Nephron (organoid): Measurements from ENCODE around the gene LLGL2.

Experiments used
- H3K27ac Mint-ChIP-seq, 3 experiments: 2 replicates each; pipeline ENCODE4 v1.8.0; 2020; ENCODE audit warnings: mixed read lengths in 3 of 3, mild to moderate bottlenecking in 2 of 3, moderate library complexity in 1 of 3
- H3K27me3 Mint-ChIP-seq: 2 replicates; pipeline ENCODE4 v1.8.0; 2021; ENCODE audit warnings: low read depth, mild to moderate bottlenecking, moderate library complexity, mixed read lengths
- H3K36me3 Mint-ChIP-seq: 2 replicates; pipeline ENCODE4 v1.8.0; 2020; ENCODE audit warnings: low read depth, mixed read lengths
- H3K4me1 Mint-ChIP-seq: 2 replicates; pipeline ENCODE4 v1.8.0; 2020; ENCODE audit warnings: mixed read lengths
- H3K4me3 Mint-ChIP-seq, 3 experiments: 2 replicates each; pipeline ENCODE4 v1.8.0; 2020; ENCODE audit warnings: mild to moderate bottlenecking in 3 of 3, mixed read lengths in 3 of 3, moderate library complexity in 2 of 3
- H3K9me3 Mint-ChIP-seq: 2 replicates; pipeline ENCODE4 v1.8.0; 2020; ENCODE audit warnings: mixed read lengths
- CTCF ChIP-seq, 3 experiments: fragments of 200-600 bp; sonication (generic); IDR thresholded peaks; one replicate each; pipeline ENCODE4 v1.5.0; 2021; ENCODE audit warnings: antibody characterized with exemption in 3 of 3; ENCODE audit not compliant: unreplicated experiment in 3 of 3

Gene LLGL2

DNA sequence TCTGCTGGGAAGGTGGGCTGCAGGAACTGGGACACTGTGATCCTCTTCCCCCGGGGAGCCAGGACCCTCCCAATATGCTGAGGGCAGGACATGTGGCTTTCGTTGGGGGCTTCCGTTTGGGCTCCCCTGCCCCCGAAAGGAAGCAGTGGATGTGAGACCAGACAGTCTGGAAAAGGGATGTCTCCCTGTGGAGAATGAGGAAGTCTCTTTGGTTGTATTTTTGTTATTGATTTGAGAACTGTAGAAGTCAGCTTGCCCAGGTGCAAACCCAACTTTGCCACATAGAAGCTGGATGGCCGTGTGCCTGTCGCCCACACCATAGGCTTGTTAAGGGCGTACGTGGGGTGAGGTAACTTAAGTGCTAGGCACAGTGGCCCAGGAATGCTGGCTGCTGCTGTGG lies 18.8 kb downstream of the LLGL2 start:
- no peaks in the 10 kb centered on the region for H3K36me3 Mint-ChIP-seq
- H3K9me3 Mint-ChIP-seq: no peaks in the 10 kb centered on the region
- H3K27me3 Mint-ChIP-seq: no peaks in the 10 kb centered on the region
- H3K27ac Mint-ChIP-seq: peak overlapping the region in 2 of 3 experiments; percentile 17 to 74
- peak overlapping the region in 1 of 3 experiments; percentile 31 for H3K4me3 Mint-ChIP-seq
- peaks cover 10% of the 10 kb centered on the region for H3K4me1 Mint-ChIP-seq
- no peak for TF ChIP-seq CTCF (IDR thresholded peaks at IDR 0.05; ENCODE audit: unreplicated experiment in 3 of 3)

GRCh38 chr17:75546181-75546580 lies 20.7 kb downstream of the LLGL2 start:
- no peaks in the 10 kb centered on the region for H3K27me3 Mint-ChIP-seq
- H3K27ac Mint-ChIP-seq: peak overlapping the region in 1 of 3 experiments; percentile 28
- peaks cover 9% of the 10 kb centered on the region for H3K4me1 Mint-ChIP-seq
- H3K4me3 Mint-ChIP-seq: no peak overlapping the region
- TF ChIP-seq CTCF (IDR thresholded peaks at IDR 0.05; ENCODE audit: unreplicated experiment in 3 of 3): no peak
- no peaks in the 10 kb centered on the region for H3K9me3 Mint-ChIP-seq
- no peaks in the 10 kb centered on the region for H3K36me3 Mint-ChIP-seq

- H3K4me1 Mint-ChIP-seq: peaks cover 7% of the 10 kb centered on the region
- no peak for TF ChIP-seq CTCF (IDR thresholded peaks at IDR 0.05; ENCODE audit: unreplicated experiment in 3 of 3)
- H3K36me3 Mint-ChIP-seq: no peaks in the 10 kb centered on the region
- H3K27me3 Mint-ChIP-seq: no peaks in the 10 kb centered on the region
- H3K9me3 Mint-ChIP-seq: no peaks in the 10 kb centered on the region
- H3K27ac Mint-ChIP-seq: no peak overlapping the region
- no peak overlapping the region for H3K4me3 Mint-ChIP-seq
Observed at GRCh38 chr17:75547091-75547490, 21.6 kb downstream of the LLGL2 start.

DNA sequence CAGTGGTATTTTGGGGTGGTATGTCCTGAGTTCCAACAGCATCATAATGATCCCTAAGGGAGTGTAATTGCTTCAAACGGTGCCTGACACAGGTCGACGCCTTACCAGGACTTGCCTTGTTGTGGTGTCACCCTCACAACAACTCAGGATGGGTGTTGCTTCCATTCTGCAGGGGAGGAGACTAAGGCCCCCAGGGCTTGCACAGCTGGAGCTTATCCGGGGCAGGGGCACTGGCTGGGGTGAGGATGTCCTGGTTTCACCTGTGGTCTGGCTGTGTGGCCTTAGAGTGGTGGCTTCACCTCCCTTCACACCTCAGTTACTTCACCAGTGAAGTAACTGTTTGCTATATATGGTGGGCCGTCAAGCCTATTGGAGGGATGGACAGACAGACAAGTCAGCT lies 23.3 kb downstream of the LLGL2 start:
- Mint-ChIP-seq H3K9me3 (no peaks in the 10 kb centered on the region), H3K4me3 (no peak overlapping the region), H3K4me1 (peaks cover 20% of the 10 kb centered on the region), H3K27me3 (no peaks in the 10 kb centered on the region), H3K27ac (peak overlapping the region in 1 of 3 experiments; percentile 95), H3K36me3 (no peaks in the 10 kb centered on the region)
- TF ChIP-seq CTCF (IDR thresholded peaks at IDR 0.05; ENCODE audit: unreplicated experiment in 3 of 3): no peak

- H3K27ac Mint-ChIP-seq: peak overlapping the region; percentile 31 to 95 (median 74)
- no peaks in the 10 kb centered on the region for H3K9me3 Mint-ChIP-seq
- TF ChIP-seq CTCF (IDR thresholded peaks at IDR 0.05; ENCODE audit: unreplicated experiment in 3 of 3): no peak
- peaks cover 20% of the 10 kb centered on the region for H3K4me1 Mint-ChIP-seq
- H3K36me3 Mint-ChIP-seq: no peaks in the 10 kb centered on the region
- no peaks in the 10 kb centered on the region for H3K27me3 Mint-ChIP-seq
- H3K4me3 Mint-ChIP-seq: no peak overlapping the region
Observed at GRCh38 chr17:75549246-75550138, 24.0 kb downstream of the LLGL2 start.

GRCh38 chr17:75550139-75550465 lies 24.6 kb downstream of the LLGL2 start:
- Mint-ChIP-seq H3K9me3 (no peaks in the 10 kb centered on the region), H3K27me3 (no peaks in the 10 kb centered on the region), H3K36me3 (no peaks in the 10 kb centered on the region), H3K27ac (peak overlapping the region; percentile 31 to 95 (median 74)), H3K4me3 (no peak overlapping the region), H3K4me1 (peaks cover 20% of the 10 kb centered on the region)
- no peak for TF ChIP-seq CTCF (IDR thresholded peaks at IDR 0.05; ENCODE audit: unreplicated experiment in 3 of 3)
